ENCODE measurements around the gene PLCH2.

DNA sequence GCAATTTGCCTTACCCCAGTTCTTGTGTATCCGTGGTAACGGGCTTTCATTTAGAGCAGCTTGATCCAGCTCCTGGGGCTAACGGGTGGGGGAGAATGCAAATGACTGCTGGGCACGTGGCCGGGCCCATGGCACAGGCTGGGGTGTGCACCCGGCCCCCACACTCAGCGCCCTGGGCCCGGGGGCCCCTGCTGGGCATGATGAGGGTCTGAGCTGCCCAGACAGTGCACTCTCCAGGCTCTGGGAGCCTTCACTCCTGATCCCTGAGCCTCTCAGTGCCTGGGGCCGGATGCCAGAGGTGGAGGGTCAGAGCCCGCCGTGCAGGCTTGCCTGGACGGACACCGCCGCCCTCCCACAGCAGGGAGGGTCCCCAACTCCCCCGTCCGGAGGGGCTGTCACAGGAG, 43.6 kb upstream of the PLCH2 start:
- TF ChIP-seq, protein P1, sequence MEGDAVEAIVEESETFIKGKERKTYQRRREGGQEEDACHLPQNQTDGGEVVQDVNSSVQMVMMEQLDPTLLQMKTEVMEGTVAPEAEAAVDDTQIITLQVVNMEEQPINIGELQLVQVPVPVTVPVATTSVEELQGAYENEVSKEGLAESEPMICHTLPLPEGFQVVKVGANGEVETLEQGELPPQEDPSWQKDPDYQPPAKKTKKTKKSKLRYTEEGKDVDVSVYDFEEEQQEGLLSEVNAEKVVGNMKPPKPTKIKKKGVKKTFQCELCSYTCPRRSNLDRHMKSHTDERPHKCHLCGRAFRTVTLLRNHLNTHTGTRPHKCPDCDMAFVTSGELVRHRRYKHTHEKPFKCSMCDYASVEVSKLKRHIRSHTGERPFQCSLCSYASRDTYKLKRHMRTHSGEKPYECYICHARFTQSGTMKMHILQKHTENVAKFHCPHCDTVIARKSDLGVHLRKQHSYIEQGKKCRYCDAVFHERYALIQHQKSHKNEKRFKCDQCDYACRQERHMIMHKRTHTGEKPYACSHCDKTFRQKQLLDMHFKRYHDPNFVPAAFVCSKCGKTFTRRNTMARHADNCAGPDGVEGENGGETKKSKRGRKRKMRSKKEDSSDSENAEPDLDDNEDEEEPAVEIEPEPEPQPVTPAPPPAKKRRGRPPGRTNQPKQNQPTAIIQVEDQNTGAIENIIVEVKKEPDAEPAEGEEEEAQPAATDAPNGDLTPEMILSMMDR (IDR thresholded peaks at IDR 0.05 in 4 of 5, conservative IDR thresholded peaks at IDR 0.05 in 1 of 5), result no peak
- TF ChIP-seq POLR2A (IDR thresholded peaks at IDR 0.05), result no peak
